Measurements from ENCODE around the gene MUC5B. TPM values are rescaled to one million over a fixed set of nuclear protein-coding genes. Genes with fewer than 3 reads are reported as not detected.

MUC5B gene
- total and polyA plus RNA-seq, 2 of the 13 experiments (the other 11 are each of a cell fraction or from before 2014, with no cell fraction given), result 0.01 TPM; not detected in 1

GRCh38 chr11:1303126-1303821 is 80.4 kb downstream of the MUC5B start (continued):
- peak; percentile 96 for TF ChIP-seq HIC2 (CRISPR knock-in tag; IDR thresholded peaks at IDR 0.05; ENCODE audit: low read depth)
- no peak for TF ChIP-seq ZBTB2 (CRISPR knock-in tag; IDR thresholded peaks at IDR 0.05; ENCODE audit: low read depth)
- TF ChIP-seq MXD3 (CRISPR knock-in tag; IDR thresholded peaks at IDR 0.05), result 0 out of 2 replicates have a peak, but pooled peaks have one; percentile 40
- peak; percentile 27 for TF ChIP-seq RXRA (CRISPR knock-in tag; IDR thresholded peaks at IDR 0.05)
- no peak for TF ChIP-seq CREM (IDR thresholded peaks at IDR 0.05)
- TF ChIP-seq CREM (CRISPR knock-in tag; IDR thresholded peaks at IDR 0.05), result no peak
- TF ChIP-seq MIXL1 (CRISPR knock-in tag; IDR thresholded peaks at IDR 0.05), result no peak
- 0 out of 2 replicates have a peak, but pooled peaks have one; percentile 69 for TF ChIP-seq ZNF891 (CRISPR knock-in tag; IDR thresholded peaks at IDR 0.05)
- TF ChIP-seq XRCC5 (optimal IDR thresholded peaks at IDR 0.05; ENCODE audit: low read length), result peak; percentile 58
- peak; percentile 61; the same call in 1 of the 2 replicates for TF ChIP-seq ZNF768 (CRISPR knock-in tag; IDR thresholded peaks at IDR 0.05)
- TF ChIP-seq ZNF629 (CRISPR knock-in tag; conservative IDR thresholded peaks at IDR 0.05), result no peak
- no peak for TF ChIP-seq ZNF335 (CRISPR knock-in tag; IDR thresholded peaks at IDR 0.05)
- TF ChIP-seq ATF1 (CRISPR knock-in tag; IDR thresholded peaks at IDR 0.05), result no peak
- peak; percentile 56 for TF ChIP-seq AGO2 (optimal IDR thresholded peaks at IDR 0.05; ENCODE audit: low read depth, low read length)
- peak; percentile 42; the same call in 1 of the 2 replicates for TF ChIP-seq CHD4 (IDR thresholded peaks at IDR 0.05; ENCODE audit: borderline replicate concordance, low read length)
- no peak for TF ChIP-seq TIGD3 (CRISPR knock-in tag; IDR thresholded peaks at IDR 0.05; ENCODE audit: borderline replicate concordance)
- no peak for TF ChIP-seq PITX1 (CRISPR knock-in tag; IDR thresholded peaks at IDR 0.05)
- TF ChIP-seq ZNF572 (CRISPR knock-in tag; IDR thresholded peaks at IDR 0.05), result 0 out of 2 replicates have a peak, but pooled peaks have one; percentile 43
- TF ChIP-seq MAZ (IDR thresholded peaks at IDR 0.05; ENCODE audit: borderline replicate concordance, low read depth, low read length), result no peak
- TF ChIP-seq MAZ (CRISPR knock-in tag; IDR thresholded peaks at IDR 0.05; ENCODE audit: low read depth), result no peak
- peak; percentile 41; the same call in 1 of the 2 replicates for TF ChIP-seq KDM5B (CRISPR knock-in tag; IDR thresholded peaks at IDR 0.05; ENCODE audit: borderline replicate concordance)
- TF ChIP-seq ZMAT5 (CRISPR knock-in tag; IDR thresholded peaks at IDR 0.05; ENCODE audit: borderline replicate concordance, low read depth), result no peak
- TF ChIP-seq ZMYM4 (CRISPR knock-in tag; IDR thresholded peaks at IDR 0.05), result no peak
- peak; percentile 68 for TF ChIP-seq SPEN (CRISPR knock-in tag; IDR thresholded peaks at IDR 0.05; ENCODE audit: low read depth)
- no peak for TF ChIP-seq ZNF580 (CRISPR knock-in tag; IDR thresholded peaks at IDR 0.05; ENCODE audit: borderline replicate concordance, low read depth)
- TF ChIP-seq ZNF674 (CRISPR knock-in tag; IDR thresholded peaks at IDR 0.05; ENCODE audit: low read depth), result no peak

Measured in HepG2 (cell line).